Activated CD4-positive, alpha-beta T cell treated with anti-CD3 and anti-CD28 coated beads, Interleukin-2, amount 10 ng/mL, durations not matched to agents 7 days and 5 days (primary cell): ENCODE data around the gene CASP9. TPM values are rescaled to one million over a fixed set of nuclear protein-coding genes. Genes with fewer than 3 reads are reported as not detected.

Experiments used
- CTCF ChIA-PET: fragments of 350-600 bp; sonication (Branson Sonifier 250); formaldehyde crosslinking; loops from one replicate; lab custom pipeline; 2021; ENCODE audit warnings: antibody characterized with exemption; lab: Charles Lee
- POLR2A ChIA-PET: fragments of 350-600 bp; sonication (Branson Sonifier 250); formaldehyde crosslinking; loops from one replicate; lab custom pipeline; 2021; ENCODE audit warnings: antibody characterized with exemption; lab: Charles Lee
- DNase-seq: peaks from one replicate; pipeline ENCODE4 v3.0.0-alpha.2; 2020
- H3K27ac Mint-ChIP-seq: one replicate; pipeline ENCODE4 v1.8.0; 2021; ENCODE audit warnings: mild to moderate bottlenecking, moderate library complexity, mixed read lengths
- H3K27me3 Mint-ChIP-seq: one replicate; pipeline ENCODE4 v1.8.0; 2021; ENCODE audit warnings: mixed read lengths
- H3K36me3 Mint-ChIP-seq: one replicate; pipeline ENCODE4 v1.8.0; 2021; ENCODE audit warnings: low read depth, mixed read lengths
- H3K4me1 Mint-ChIP-seq: one replicate; pipeline ENCODE4 v1.8.0; 2021; ENCODE audit warnings: mixed read lengths
- H3K4me3 Mint-ChIP-seq: one replicate; pipeline ENCODE4 v1.8.0; 2021; ENCODE audit warnings: mild to moderate bottlenecking, moderate library complexity, mixed read lengths
- H3K9me3 Mint-ChIP-seq: one replicate; pipeline ENCODE4 v1.8.0; 2021; ENCODE audit warnings: mixed read lengths
- total RNA-seq, 2 experiments: library from RNA; stranded (reverse); gene quantifications; one replicate each; pipeline ENCODE4 v1.2.3, GENCODE V29; 2021

Gene CASP9
- total RNA-seq, 2 experiments from 2014 or later: 11.3 to 13.4 TPM

DNA sequence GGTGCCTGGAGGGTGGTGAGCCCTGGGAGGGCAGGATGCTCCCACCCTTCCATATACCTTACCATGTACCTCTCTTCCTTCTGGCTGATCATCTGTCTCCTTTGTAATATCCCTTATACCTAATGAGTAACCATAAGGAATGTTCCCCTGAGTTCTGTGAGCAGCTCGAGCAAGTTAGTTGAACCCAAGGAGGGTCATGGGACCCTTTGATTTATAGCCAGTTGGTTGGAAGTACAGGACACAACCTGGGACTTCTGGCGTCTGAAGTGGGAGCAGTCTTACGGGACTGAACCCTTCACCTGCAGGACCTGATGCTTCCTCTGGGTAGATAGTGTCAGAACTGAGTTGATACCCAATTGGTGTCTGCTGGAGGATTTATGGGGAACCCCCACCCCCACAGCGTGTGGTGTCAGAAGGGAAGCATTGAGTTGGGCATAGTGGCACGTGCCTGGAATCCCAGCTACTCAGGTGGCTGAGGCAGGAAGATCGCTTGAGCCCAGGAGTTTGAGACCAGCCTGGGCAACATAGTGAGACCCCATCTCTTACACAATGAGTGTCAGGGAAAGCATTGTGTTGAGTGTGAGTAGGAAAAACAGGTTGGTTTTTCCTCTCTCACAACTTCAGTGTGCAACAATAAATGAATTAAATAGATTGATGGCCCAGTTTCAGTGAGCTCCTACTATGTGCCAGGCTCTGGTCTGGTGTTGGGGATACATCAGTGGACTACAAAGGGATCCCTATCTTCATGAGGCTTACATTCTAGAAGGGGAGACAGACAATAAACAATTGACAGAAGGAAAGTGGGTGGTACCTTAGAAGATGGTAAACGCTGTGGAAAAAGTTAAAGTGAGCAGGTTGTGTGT is 18.6 kb upstream of the CASP9 start:
- no peaks in the 10 kb centered on the region for H3K4me1 Mint-ChIP-seq
- H3K9me3 Mint-ChIP-seq: no peaks in the 10 kb centered on the region
- H3K27me3 Mint-ChIP-seq: no peaks in the 10 kb centered on the region
- ChIA-PET CTCF (interaction anchor here (0.7 kb wide), 1 partner anchor 20 kb away, joined by 3 read pairs; no protein-coding TSS in a partner anchor), POLR2A (no interaction called here)
- H3K4me3 Mint-ChIP-seq: no peak overlapping the region
- DNase-seq: no peak
- H3K27ac Mint-ChIP-seq: peak overlapping the region; percentile 7
- H3K36me3 Mint-ChIP-seq: peaks cover 22% of the 10 kb centered on the region

DNA sequence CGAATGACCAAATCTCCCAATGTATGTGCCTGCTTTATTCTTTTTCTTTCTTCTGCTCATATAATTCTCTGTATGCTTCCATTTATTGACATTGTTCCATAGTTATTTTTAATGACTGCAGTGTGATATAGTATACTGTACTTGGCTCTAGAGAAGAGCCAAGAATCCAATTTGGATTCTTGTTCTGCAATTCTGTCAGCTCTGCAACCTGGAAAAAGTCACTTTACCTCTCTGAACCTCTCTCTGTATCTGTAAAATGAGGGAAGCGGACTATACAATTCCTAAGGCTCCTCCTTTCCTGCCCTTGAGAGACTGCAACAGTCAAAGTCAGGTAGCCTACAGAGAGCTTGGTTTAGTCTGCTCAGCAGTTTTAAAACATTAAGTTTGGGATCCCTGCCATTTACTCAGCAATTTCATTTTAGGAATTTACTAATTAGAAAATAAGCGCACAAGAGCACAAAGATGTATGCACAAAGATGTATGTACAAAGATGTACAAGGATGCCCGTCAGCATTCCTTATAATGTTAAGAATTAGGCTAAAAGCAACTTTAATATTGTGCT is 17.3 kb upstream of the CASP9 start:
- DNase-seq: no peak
- H3K4me1 Mint-ChIP-seq: no peaks in the 10 kb centered on the region
- H3K4me3 Mint-ChIP-seq: no peak overlapping the region
- H3K27ac Mint-ChIP-seq: no peak overlapping the region
- POLR2A ChIA-PET: no interaction called here
- H3K27me3 Mint-ChIP-seq: no peaks in the 10 kb centered on the region
- CTCF ChIA-PET: no interaction called here
- H3K36me3 Mint-ChIP-seq: peaks cover 29% of the 10 kb centered on the region
- H3K9me3 Mint-ChIP-seq: no peaks in the 10 kb centered on the region

DNA sequence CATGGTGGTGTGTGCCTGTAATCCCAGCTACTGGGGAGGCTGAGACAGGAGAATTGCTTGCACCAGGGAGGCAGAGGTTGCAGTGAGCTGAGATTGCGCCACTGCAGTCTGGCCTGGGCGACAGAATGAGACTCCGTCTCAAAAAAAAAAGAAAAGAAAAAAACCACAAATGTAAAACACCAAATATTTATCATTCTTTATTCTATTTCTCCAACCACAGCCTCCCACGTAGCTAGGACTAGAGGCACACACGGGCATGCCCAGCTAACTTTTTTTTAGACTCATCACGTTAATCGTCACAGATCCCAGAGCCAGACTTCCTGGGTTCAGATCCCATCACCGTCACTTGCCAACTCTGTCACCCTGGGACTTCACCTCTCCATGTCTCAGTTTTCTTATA is 16.2 kb upstream of the CASP9 start:
- Mint-ChIP-seq H3K27ac (no peak overlapping the region), H3K4me1 (no peaks in the 10 kb centered on the region), H3K36me3 (peaks cover 32% of the 10 kb centered on the region), H3K27me3 (no peaks in the 10 kb centered on the region), H3K9me3 (no peaks in the 10 kb centered on the region), H3K4me3 (no peak overlapping the region)
- ChIA-PET CTCF (no interaction called here), POLR2A (no interaction called here)
- no peak for DNase-seq

DNA sequence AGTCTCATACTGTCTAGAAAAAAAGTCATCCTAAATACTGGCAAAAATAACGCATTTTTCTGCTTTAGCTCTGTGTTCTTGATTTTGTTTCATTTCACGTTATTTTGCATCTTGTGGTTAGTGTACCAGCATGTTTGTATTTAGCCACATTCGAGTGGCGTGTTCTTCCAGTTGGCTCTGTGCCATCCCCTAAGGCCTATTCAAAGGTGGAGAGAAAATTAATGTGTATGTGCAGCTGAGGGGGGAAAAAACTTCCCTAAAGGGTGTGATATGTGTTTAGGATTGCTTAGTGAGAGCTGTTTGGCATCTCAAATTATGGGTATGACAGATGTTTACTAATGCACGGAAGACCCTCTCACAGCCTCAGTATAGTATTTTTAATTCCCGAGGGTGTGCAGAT is 14.8 kb upstream of the CASP9 start:
- CTCF ChIA-PET: no interaction called here

DNA sequence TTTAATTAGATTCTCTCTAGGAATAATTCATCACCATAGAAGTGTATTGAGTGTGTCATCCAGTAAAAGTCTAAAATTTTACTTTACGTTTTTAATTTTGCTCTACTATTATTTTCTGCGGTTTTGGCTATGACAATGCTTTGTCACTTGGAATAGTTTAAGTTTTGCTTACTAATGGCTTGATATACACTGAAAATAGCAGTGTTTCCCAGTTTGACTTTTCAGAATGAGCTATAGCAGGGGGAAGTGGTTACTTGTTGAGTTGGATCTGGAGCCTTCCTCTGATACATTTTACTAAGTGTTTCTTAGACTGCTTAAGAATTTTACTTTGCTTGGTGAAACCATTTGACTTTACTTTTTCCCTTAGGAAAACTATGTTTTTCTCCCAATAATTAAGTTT is 7.7 kb upstream of the CASP9 start:
- ChIA-PET CTCF (no interaction called here), POLR2A (no interaction called here)
- Mint-ChIP-seq H3K9me3 (no peaks in the 10 kb centered on the region), H3K27ac (no peak overlapping the region), H3K4me3 (no peak overlapping the region), H3K27me3 (no peaks in the 10 kb centered on the region), H3K4me1 (peaks cover 27% of the 10 kb centered on the region), H3K36me3 (peaks cover 17% of the 10 kb centered on the region)
- no peak for DNase-seq

More for the DNA sequence above, 14.8 kb upstream of the CASP9 start:
- Mint-ChIP-seq H3K4me1 (no peaks in the 10 kb centered on the region), H3K27ac (no peak overlapping the region), H3K9me3 (no peaks in the 10 kb centered on the region), H3K4me3 (no peak overlapping the region), H3K36me3 (peaks cover 30% of the 10 kb centered on the region), H3K27me3 (no peaks in the 10 kb centered on the region)
- POLR2A ChIA-PET: no interaction called here
- DNase-seq: no peak

DNA sequence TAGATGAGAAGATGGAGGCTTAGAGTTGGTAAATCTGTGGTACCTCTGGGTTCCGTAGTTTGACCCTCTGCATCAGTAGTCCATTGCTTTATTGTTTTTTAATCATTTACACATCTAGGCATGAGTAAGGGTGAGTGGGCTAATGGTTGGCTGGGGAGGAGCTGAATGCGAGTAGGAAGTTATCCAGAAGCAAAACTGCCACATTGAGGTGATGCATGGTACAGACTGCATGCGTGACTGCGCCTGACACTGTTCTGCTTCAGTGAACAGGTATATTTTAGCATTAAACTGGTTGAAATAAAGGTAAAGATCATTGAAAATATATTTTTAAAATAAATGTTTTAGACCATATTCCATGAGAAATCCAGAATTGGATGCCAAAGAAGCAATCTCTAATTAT is 7.0 kb upstream of the CASP9 start:
- Mint-ChIP-seq H3K9me3 (no peaks in the 10 kb centered on the region), H3K36me3 (peaks cover 12% of the 10 kb centered on the region), H3K4me1 (peaks cover 33% of the 10 kb centered on the region), H3K4me3 (no peak overlapping the region), H3K27ac (no peak overlapping the region), H3K27me3 (no peaks in the 10 kb centered on the region)
- POLR2A ChIA-PET: no interaction called here
- DNase-seq: no peak
- CTCF ChIA-PET: interaction anchor here (1.6 kb wide), 1 partner anchor 15 kb away, joined by 5 read pairs; no protein-coding TSS in a partner anchor

DNA sequence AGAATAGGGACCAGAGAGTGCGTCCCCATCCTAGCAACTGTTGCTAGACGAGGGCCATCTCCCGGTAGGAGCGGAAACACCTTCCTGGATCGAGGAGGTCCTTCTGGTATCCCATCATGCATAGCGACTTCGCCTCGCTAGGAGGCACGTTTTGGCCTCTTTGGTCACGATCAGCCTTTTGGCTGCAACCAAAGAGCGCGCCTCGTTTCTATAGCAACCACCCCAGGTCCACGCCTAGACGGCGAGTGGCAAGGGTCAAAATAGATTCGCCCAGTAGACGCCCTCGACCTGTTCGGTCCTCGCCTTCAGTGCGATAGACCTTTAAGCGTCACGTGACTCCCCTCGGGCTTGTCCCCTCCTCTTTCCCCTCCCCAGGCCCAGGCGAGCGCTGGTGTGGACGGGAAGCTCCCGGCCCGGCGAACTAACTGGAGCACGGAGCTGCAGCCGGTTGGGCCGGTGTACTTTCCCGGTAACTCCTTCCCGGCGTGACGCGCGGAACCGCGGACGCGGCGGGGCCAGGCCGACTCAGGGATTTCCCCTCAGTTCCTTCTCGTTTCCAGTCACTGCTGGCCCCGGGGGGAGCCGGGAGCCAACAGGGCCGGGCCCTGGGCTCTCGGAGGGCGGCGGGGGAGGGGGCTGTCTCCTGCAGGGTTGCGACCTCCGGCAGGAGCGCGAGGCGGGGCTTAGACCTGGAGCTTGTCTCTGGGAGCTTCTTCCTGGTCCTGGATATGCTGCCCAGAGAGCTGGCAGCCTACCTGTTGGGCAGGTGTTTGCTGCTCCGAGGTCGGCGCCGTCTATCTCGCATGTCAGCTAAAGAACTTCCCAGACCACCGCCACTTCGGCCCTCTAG is 2.7 kb upstream of the CASP9 start, which contains the start of gene DNAJC16:
Gene DNAJC16 (plus strand): TSS at position 359 of the 850 bp plus-strand sequence. CDS start 2,258 bp downstream, outside the sequence.
- peaks cover 10% of the 10 kb centered on the region for H3K36me3 Mint-ChIP-seq
- CTCF ChIA-PET: interaction anchor here (0.7 to 2.0 kb wide), 6 partner anchors 13 to 554 kb away, joined by 3 to 4 read pairs (median 3); no protein-coding TSS in a partner anchor
- H3K27ac Mint-ChIP-seq: peak within 1 kb of the TSS; percentile 98
- no peaks in the 10 kb centered on the region for H3K27me3 Mint-ChIP-seq
- POLR2A ChIA-PET: no interaction called here
- no peaks in the 10 kb centered on the region for H3K9me3 Mint-ChIP-seq
- peaks cover 55% of the 10 kb centered on the region for H3K4me1 Mint-ChIP-seq
- peak; percentile 99 for DNase-seq
- peak within 1 kb of the TSS; percentile 88 for H3K4me3 Mint-ChIP-seq

DNA sequence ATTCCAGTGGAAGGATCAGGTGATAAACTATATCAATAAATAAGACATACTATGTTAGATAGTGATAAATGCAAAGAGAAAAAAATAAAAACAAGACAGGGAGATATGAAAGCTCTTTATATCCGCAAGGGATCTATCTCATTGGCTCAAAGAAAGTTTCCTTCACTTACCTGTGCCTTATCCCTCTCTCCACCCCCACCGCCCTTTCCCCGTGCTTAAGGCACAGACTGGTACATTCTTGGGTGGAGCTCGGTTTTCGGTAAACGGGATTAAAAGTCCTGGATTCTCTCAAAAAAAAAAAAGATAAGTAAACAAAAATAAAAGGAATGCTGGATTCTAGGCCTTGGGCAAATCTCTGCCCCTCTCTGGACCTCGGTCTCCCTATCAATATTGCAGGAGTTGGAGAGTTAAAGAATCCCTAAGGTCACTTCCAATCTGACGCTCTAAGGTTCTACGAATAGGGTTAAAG is 2.0 kb upstream of the CASP9 start:
- Mint-ChIP-seq H3K4me3 (peak overlapping the region; percentile 88), H3K27ac (peak overlapping the region; percentile 98), H3K4me1 (peaks cover 59% of the 10 kb centered on the region), H3K36me3 (peaks cover 8% of the 10 kb centered on the region), H3K9me3 (no peaks in the 10 kb centered on the region), H3K27me3 (no peaks in the 10 kb centered on the region)
- DNase-seq: no peak
- CTCF ChIA-PET: interaction anchor here (0.7 kb wide), 1 partner anchor 555 kb away, joined by 4 read pairs; no protein-coding TSS in a partner anchor
- POLR2A ChIA-PET: no interaction called here

DNA sequence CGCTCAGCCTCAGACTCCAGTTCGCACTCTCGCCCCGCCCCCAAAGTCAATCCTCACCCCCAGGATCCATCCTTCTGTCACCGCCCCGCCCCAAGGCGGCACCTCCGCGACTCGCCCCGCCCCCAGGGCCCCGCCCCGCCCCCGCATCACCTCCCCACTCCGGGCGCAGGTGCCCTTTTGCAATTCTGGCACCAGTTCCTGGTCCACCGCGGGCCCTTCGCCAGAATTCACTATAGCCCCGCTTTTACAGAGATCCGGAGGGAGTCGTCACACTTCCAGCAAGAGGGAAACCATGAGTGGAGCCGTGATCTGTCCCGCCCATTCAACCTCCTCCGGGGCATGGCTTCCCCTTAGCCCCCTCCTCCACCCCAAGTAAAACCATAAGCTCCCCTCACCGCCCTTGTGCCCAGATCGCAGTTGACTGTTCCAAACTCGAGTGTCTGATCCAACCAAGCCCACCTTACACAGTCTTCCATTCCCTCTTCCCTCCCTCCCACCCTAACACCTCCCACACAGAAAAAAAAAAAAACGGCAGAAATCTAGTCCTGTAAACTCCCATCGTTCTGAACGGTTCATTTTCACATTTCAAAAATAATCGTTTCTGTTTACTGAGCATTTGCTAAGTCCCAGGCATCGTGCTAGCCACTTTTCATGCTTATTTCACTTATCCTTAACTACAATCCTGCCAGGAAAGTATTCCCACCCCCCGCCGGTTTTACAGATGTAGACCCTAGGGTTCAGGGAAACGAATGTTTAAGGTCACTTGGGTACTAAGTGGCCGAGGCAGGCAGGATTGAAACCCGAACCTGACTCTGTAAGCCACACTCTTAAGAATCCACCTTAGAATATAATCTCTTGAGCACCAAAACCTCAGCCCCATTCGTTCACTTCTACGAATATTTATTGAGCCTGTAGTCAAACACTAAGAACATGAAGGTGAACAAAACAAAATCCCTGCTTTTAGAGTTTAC is 1.3 kb upstream of the CASP9 start:
- Mint-ChIP-seq H3K27ac (peak overlapping the region; percentile 98), H3K4me1 (peaks cover 59% of the 10 kb centered on the region), H3K4me3 (peak overlapping the region; percentile 88), H3K27me3 (no peaks in the 10 kb centered on the region), H3K36me3 (peaks cover 2% of the 10 kb centered on the region), H3K9me3 (no peaks in the 10 kb centered on the region)
- DNase-seq: no peak
- ChIA-PET POLR2A (no interaction called here), CTCF (no interaction called here)

DNA sequence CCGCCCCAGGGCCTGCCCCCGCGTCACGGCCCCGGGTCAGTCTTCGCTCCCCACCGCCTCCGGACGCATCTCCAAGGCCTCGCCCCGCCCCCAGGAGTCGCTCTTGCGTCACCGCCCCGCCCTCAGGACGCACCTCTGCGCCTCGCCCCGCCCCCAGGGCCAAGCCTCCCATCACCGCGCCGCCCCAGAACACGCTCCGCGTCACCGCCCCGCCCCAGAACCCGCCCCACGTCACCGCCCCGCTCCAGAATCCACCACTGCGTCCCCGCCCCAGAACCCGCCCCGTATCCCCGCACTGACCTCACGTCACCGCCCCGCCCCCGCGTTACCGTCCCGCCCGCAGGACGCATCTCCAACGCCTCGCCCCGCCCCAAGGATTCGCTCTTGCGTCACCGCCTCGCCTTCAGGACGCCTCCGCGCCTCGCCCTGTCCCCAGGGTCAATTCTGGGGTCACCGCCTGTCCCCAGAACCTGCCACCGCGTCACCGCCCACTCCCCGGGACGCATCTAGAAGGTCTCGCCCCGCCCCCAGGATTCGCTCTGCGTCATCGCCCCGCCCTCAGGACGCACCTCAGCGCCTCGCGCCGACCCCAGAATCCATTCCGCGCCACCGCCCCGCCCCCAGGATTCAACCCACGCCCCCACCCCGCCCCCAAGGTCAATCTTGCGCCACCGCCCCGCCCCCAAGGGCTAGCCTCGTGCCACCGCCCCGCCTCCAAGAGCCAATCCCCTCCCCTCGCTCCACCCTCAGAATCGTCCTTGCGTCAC is 451 bp upstream of the CASP9 start:
- H3K4me1 Mint-ChIP-seq: peaks cover 62% of the 10 kb centered on the region
- CTCF ChIA-PET: no interaction called here
- peak; percentile 100 for DNase-seq
- H3K4me3 Mint-ChIP-seq: peak overlapping the region; percentile 88
- no peaks in the 10 kb centered on the region for H3K9me3 Mint-ChIP-seq
- H3K36me3 Mint-ChIP-seq: peaks cover under 1% of the 10 kb centered on the region
- POLR2A ChIA-PET: interaction anchor here (1.3 kb wide), 1 partner anchor 10 kb away, joined by 16 read pairs; no protein-coding TSS in a partner anchor
- H3K27ac Mint-ChIP-seq: peak overlapping the region; percentile 98
- H3K27me3 Mint-ChIP-seq: no peaks in the 10 kb centered on the region
